Smooth muscle cell (in vitro differentiated cells): ENCODE results near the gene PDCD6IP. TPM values are rescaled to one million over a fixed set of nuclear protein-coding genes. Genes with fewer than 3 reads are reported as not detected.

Experiments
- DNase-seq: peaks from one replicate; lab custom pipeline; 2025; ENCODE audit not compliant: unreplicated experiment; lab: John Stamatoyannopoulos, UW
- H2AFZ ChIP-seq: fragments of 200-600 bp; sonication (generic); 2 replicates; pipeline ENCODE4 v1.6.0; 2016; ENCODE audit warnings: antibody characterized with exemption, low read depth, mild to moderate bottlenecking
- H3F3A ChIP-seq: fragments of 200-600 bp; sonication (generic); 2 replicates; pipeline ENCODE4 v1.6.0; 2017; ENCODE audit warnings: antibody characterized with exemption, low read depth
- H3K27ac ChIP-seq: fragments of 200-600 bp; sonication (generic); 2 replicates; pipeline ENCODE4 v1.5.1; 2016; ENCODE audit warnings: low read depth, mild to moderate bottlenecking
- H3K27me3 ChIP-seq: fragments of 200-600 bp; sonication (generic); 2 replicates; pipeline ENCODE4 v1.6.1; 2016; ENCODE audit warnings: low read depth, mild to moderate bottlenecking
- H3K36me3 ChIP-seq: fragments of 200-600 bp; sonication (generic); 2 replicates; pipeline ENCODE4 v1.5.1; 2016; ENCODE audit warnings: low read depth
- H3K4me1 ChIP-seq: fragments of 200-600 bp; sonication (generic); 2 replicates; pipeline ENCODE4 v1.5.1; 2016; ENCODE audit warnings: low read depth
- H3K4me2 ChIP-seq: fragments of 200-600 bp; sonication (generic); 2 replicates; pipeline ENCODE4 v1.6.0; 2016; ENCODE audit warnings: mild to moderate bottlenecking
- H3K4me3 ChIP-seq: fragments of 200-600 bp; sonication (generic); 2 replicates; pipeline ENCODE4 v1.5.1; 2016; ENCODE audit warnings: mild to moderate bottlenecking
- H3K79me2 ChIP-seq: fragments of 200-600 bp; sonication (generic); 2 replicates; pipeline ENCODE4 v1.6.0; 2016; ENCODE audit warnings: low read depth, mild to moderate bottlenecking
- H3K9ac ChIP-seq: fragments of 200-600 bp; sonication (generic); 2 replicates; pipeline ENCODE4 v1.6.0; 2016; ENCODE audit warnings: low read depth
- H3K9me3 ChIP-seq: fragments of 200-600 bp; sonication (generic); replicated peaks from 2 replicates; pipeline ENCODE4 v1.5.1; 2016; ENCODE audit warnings: low read depth
- H4K20me1 ChIP-seq: fragments of 200-600 bp; sonication (generic); 2 replicates; pipeline ENCODE4 v1.6.0; 2016; ENCODE audit warnings: low read depth
- WGBS: methylation state at CpG from one replicate; pipeline ENCODE4 v1.1.7; 2016; ENCODE audit warnings: low lambda C conversion rate; 5-methylcytosine and 5-hydroxymethylcytosine counted together
- polyA plus RNA-seq: library from polyadenylated mRNA; unstranded; fragments of >200 nt; fragmentation: Nextera tagmentation; extraction: Ambion mirVana; gene quantifications from 2 replicates; pipeline ENCODE4 v1.2.1, GENCODE V29; 2016
- total RNA-seq: library from RNA; depleted of rRNA; stranded (reverse); fragments of >200 nt; gene quantifications from 2 replicates; pipeline ENCODE4 v1.2.3, GENCODE V29; 2014
- TF ChIP-seq, protein P1 (sequence below): fragments of 200-600 bp; sonication (generic); IDR thresholded peaks from 2 replicates; pipeline ENCODE4 v1.5.1; 2017; ENCODE audit warnings: borderline replicate concordance, mild to moderate bottlenecking, antibody characterized with exemption; ENCODE audit not compliant: insufficient read depth, poor library complexity, severe bottlenecking

Gene PDCD6IP
- total and polyA plus RNA-seq, 2 experiments from 2014 or later, result 97.6 to 138 TPM

DNA sequence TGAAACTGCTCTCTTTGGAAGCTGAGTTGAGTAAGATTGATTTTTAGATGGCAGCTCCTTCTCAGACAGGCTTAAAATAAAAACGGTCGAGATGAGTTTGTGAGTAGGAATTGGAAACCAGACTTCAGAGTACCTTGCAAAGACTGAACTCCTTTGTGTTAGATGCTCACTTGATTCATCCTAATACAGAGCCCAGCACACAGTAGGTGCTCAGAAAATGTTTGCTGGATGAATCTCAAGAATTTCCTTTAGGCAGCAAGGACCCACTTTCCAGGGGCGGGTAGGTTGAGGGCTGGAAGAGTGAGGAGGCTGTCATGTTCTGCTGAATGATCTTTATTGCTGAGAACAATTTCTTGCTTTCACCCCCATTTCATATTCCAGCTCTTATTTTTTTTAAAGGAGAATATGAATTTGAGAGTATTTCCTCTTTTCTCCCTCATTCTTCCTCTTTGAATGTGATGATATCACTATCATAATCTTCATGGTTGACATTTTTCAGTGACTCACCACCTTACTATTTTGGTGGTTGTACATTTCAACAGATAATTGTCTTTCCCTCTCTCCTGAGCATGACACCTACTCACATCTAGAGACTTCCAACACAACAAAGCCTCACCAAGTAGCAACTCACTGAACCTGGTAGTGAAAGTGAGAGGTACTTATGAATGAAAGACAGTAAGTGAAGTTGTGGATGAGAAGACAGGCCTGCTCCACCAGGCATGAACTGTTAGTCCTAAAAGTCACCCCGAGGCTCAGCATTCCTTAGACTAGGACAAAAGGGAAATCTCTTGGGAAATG, 113.3 kb downstream of the PDCD6IP start:
- H2AFZ ChIP-seq, result no peak overlapping the region
- WGBS, result 92% methylated on average over 4 of the region's 4 CpGs
- no peak overlapping the region for H3K4me2 ChIP-seq
- H3K9me3 ChIP-seq, result no peaks in the 10 kb centered on the region
- H3K4me3 ChIP-seq, result no peak overlapping the region
- no peak for DNase-seq
- no peaks in the 10 kb centered on the region for H3K27me3 ChIP-seq
- no peaks in the 10 kb centered on the region for H4K20me1 ChIP-seq
- TF ChIP-seq, protein P1, sequence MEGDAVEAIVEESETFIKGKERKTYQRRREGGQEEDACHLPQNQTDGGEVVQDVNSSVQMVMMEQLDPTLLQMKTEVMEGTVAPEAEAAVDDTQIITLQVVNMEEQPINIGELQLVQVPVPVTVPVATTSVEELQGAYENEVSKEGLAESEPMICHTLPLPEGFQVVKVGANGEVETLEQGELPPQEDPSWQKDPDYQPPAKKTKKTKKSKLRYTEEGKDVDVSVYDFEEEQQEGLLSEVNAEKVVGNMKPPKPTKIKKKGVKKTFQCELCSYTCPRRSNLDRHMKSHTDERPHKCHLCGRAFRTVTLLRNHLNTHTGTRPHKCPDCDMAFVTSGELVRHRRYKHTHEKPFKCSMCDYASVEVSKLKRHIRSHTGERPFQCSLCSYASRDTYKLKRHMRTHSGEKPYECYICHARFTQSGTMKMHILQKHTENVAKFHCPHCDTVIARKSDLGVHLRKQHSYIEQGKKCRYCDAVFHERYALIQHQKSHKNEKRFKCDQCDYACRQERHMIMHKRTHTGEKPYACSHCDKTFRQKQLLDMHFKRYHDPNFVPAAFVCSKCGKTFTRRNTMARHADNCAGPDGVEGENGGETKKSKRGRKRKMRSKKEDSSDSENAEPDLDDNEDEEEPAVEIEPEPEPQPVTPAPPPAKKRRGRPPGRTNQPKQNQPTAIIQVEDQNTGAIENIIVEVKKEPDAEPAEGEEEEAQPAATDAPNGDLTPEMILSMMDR, result no peak
- H3K9ac ChIP-seq, result no peak overlapping the region
- H3F3A ChIP-seq, result no peaks in the 10 kb centered on the region
- no peaks in the 10 kb centered on the region for H3K36me3 ChIP-seq
- H3K27ac ChIP-seq, result no peak overlapping the region
- no peaks in the 10 kb centered on the region for H3K4me1 ChIP-seq
- H3K79me2 ChIP-seq, result no peaks in the 10 kb centered on the region

DNA sequence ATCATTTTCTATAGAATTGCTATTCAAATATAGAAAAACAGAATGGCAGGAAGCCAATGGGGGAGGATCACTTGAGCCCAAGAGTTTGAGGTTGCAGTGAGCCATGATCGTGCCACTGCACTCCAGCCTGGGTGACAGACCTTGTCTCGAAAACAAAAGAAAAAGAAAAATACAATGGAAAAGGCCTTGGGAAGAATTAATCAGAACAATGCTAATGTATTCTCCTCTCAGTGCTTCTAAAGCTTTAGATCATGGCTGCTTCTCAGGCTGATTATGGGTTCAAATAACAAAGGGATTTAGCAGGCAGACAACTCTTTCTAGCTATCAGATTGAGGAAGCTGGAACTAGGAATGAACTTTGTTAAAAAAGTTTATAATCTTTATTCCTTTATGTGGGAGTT, 115.8 kb downstream of the PDCD6IP start:
- no peak for DNase-seq
- H3K4me2 ChIP-seq, result no peak overlapping the region
- no peaks in the 10 kb centered on the region for H3K36me3 ChIP-seq
- no peaks in the 10 kb centered on the region for H3K4me1 ChIP-seq
- 93% methylated on average over 2 of the region's 2 CpGs for WGBS
- no peak overlapping the region for H3K4me3 ChIP-seq
- no peaks in the 10 kb centered on the region for H3K79me2 ChIP-seq
- TF ChIP-seq, protein P1, result no peak
- H3K9me3 ChIP-seq, result no peaks in the 10 kb centered on the region
- no peak overlapping the region for H3K27ac ChIP-seq
- no peaks in the 10 kb centered on the region for H3K27me3 ChIP-seq
- H4K20me1 ChIP-seq, result no peaks in the 10 kb centered on the region
- no peak overlapping the region for H3K9ac ChIP-seq
- no peak overlapping the region for H2AFZ ChIP-seq
- H3F3A ChIP-seq, result no peaks in the 10 kb centered on the region

DNA sequence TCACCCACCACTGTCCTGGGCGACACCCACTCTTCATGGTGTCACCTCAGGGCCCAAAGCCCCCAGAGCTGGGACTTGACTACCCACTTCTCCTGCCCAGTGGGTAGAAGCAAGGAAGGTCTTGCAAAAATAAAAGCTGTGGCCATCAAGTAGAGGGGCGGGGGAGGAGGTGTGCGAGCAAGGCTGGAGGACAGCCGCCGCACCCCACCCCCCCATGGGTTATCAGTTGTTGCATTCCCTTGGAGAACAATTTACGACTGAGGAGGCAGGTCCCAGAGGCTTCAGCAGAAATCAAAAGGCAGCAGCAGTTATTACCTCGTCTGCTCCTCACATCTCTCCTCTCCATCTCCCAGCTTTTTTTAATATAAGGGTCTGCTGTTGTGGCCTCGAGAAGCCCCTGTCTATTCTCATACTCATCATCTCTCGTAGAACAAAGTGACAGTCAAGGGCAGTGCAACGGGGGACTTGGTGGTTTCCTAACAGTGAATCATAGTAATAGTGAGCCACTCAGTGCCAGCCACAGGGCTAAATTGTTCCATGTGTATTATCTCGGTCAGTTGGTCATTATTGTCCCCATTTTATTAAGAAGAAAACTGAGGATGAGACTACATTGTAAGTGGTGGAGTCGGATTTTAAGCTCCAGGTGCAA, 116.4 kb downstream of the PDCD6IP start:
- H2AFZ ChIP-seq, result no peak overlapping the region
- WGBS, result 57% methylated on average over 12 of the region's 12 CpGs
- TF ChIP-seq, protein P1, result no peak
- H3K4me3 ChIP-seq, result no peak overlapping the region
- no peaks in the 10 kb centered on the region for H3F3A ChIP-seq
- no peak overlapping the region for H3K4me2 ChIP-seq
- H4K20me1 ChIP-seq, result no peaks in the 10 kb centered on the region
- H3K36me3 ChIP-seq, result no peaks in the 10 kb centered on the region
- no peaks in the 10 kb centered on the region for H3K79me2 ChIP-seq
- DNase-seq, result no peak
- no peaks in the 10 kb centered on the region for H3K27me3 ChIP-seq
- no peak overlapping the region for H3K9ac ChIP-seq
- H3K4me1 ChIP-seq, result no peaks in the 10 kb centered on the region
- H3K9me3 ChIP-seq, result no peaks in the 10 kb centered on the region
- no peak overlapping the region for H3K27ac ChIP-seq
